ENCODE measurements around the gene ARGLU1.

ARGLU1 gene

GRCh38 chr13:106498158-106498557, 69.8 kb downstream of the ARGLU1 start:
- no peak for DNase-seq (ENCODE audit: extremely low read depth, low read depth)
- TF ChIP-seq CTCF (IDR thresholded peaks at IDR 0.05; ENCODE audit: low read depth, low read length), result no peak

- no peak for DNase-seq (ENCODE audit: extremely low read depth, low read depth)
- TF ChIP-seq CTCF (IDR thresholded peaks at IDR 0.05; ENCODE audit: low read depth, low read length), result no peak
Observed at GRCh38 chr13:106497079-106497478, 70.9 kb downstream of the ARGLU1 start.

GRCh38 chr13:106496072-106496997, 71.6 kb downstream of the ARGLU1 start:
- DNase-seq (ENCODE audit: extremely low read depth, low read depth), result no peak
- no peak for TF ChIP-seq CTCF (IDR thresholded peaks at IDR 0.05; ENCODE audit: low read depth, low read length)

GRCh38 chr13:106494936-106495335, 73.0 kb downstream of the ARGLU1 start:
- DNase-seq (ENCODE audit: extremely low read depth, low read depth), result no peak
- no peak for TF ChIP-seq CTCF (IDR thresholded peaks at IDR 0.05; ENCODE audit: low read depth, low read length)

GRCh38 chr13:106494506-106494905, 73.4 kb downstream of the ARGLU1 start:
- TF ChIP-seq CTCF (IDR thresholded peaks at IDR 0.05; ENCODE audit: low read depth, low read length), result no peak
- DNase-seq (ENCODE audit: extremely low read depth, low read depth), result no peak

- no peak for TF ChIP-seq CTCF (IDR thresholded peaks at IDR 0.05; ENCODE audit: low read depth, low read length)
Observed at GRCh38 chr13:106493533-106494220, 74.3 kb downstream of the ARGLU1 start.

More at GRCh38 chr13:106493533-106494220, 74.3 kb downstream of the ARGLU1 start:
- DNase-seq (ENCODE audit: extremely low read depth, low read depth), result no peak
